MCF 10A (cell line): ENCODE results near the gene GOLIM4. TPM values are rescaled to one million over a fixed set of nuclear protein-coding genes. Genes with fewer than 3 reads are reported as not detected.

Source experiments
- BruUV-seq: library from RNA; stranded (reverse); fragments of 400-500 nt; replicated peaks from 2 replicates; lab custom pipeline; 2021; lab: Mats Ljungman, UMichigan
- CTCF ChIA-PET: fragments of 300-600 bp; sonication (Branson Sonifier 250); formaldehyde crosslinking; extraction: SDS; loops from one replicate; lab custom pipeline; 2021; ENCODE audit warnings: antibody characterized with exemption, inconsistent platforms; lab: Yijun Ruan, JAX
- POLR2A ChIA-PET: fragments of 300-600, 350-650 bp; sonication (Branson Sonifier 250); formaldehyde crosslinking; extraction: SDS; loops from one replicate; lab custom pipeline; 2020; ENCODE audit warnings: antibody characterized with exemption, inconsistent platforms; lab: Yijun Ruan, JAX
- DNase-seq: peaks from one replicate; pipeline ENCODE4 v3.0.0-alpha.2; 2018; ENCODE audit not compliant: unreplicated experiment
- H3K27ac Mint-ChIP-seq: one replicate; pipeline ENCODE4 v1.8.0; 2022; ENCODE audit warnings: mild to moderate bottlenecking, low read depth, mixed read lengths; ENCODE audit not compliant: unreplicated experiment
- H3K27me3 Mint-ChIP-seq: one replicate; pipeline ENCODE4 v1.8.0; 2022; ENCODE audit warnings: mixed read lengths; ENCODE audit not compliant: insufficient read depth, unreplicated experiment
- H3K36me3 Mint-ChIP-seq: one replicate; pipeline ENCODE4 v1.8.0; 2022; ENCODE audit warnings: mild to moderate bottlenecking, moderate library complexity, mixed read lengths; ENCODE audit not compliant: insufficient read depth, unreplicated experiment
- H3K4me1 Mint-ChIP-seq: one replicate; pipeline ENCODE4 v1.8.0; 2022; ENCODE audit warnings: mixed read lengths; ENCODE audit not compliant: insufficient read depth, unreplicated experiment
- H3K4me3 Mint-ChIP-seq: one replicate; pipeline ENCODE4 v1.8.0; 2022; ENCODE audit warnings: mild to moderate bottlenecking, moderate library complexity, mixed read lengths; ENCODE audit not compliant: unreplicated experiment
- H3K9me3 Mint-ChIP-seq: one replicate; pipeline ENCODE4 v1.8.0; 2022; ENCODE audit warnings: mixed read lengths; ENCODE audit not compliant: unreplicated experiment
- CTCF ChIP-seq: fragments of 200-600 bp; IDR thresholded peaks from one replicate; pipeline ENCODE4 v1.8.0; 2022; ENCODE audit warnings: antibody characterized with exemption, mild to moderate bottlenecking; ENCODE audit not compliant: unreplicated experiment
- intact Hi-C: fragments of 100-400 bp; cut with micrococcal nuclease; formaldehyde crosslinking; loops from 2 replicates; pipeline ENCODE4 v1.14.1; 2022
- total RNA-seq: library from RNA; stranded (reverse); gene quantifications from 2 replicates; pipeline ENCODE4 v1.2.3, GENCODE V29; 2022

GOLIM4 gene
- total RNA-seq, 1 experiment from 2014 or later = 25.8 TPM

DNA sequence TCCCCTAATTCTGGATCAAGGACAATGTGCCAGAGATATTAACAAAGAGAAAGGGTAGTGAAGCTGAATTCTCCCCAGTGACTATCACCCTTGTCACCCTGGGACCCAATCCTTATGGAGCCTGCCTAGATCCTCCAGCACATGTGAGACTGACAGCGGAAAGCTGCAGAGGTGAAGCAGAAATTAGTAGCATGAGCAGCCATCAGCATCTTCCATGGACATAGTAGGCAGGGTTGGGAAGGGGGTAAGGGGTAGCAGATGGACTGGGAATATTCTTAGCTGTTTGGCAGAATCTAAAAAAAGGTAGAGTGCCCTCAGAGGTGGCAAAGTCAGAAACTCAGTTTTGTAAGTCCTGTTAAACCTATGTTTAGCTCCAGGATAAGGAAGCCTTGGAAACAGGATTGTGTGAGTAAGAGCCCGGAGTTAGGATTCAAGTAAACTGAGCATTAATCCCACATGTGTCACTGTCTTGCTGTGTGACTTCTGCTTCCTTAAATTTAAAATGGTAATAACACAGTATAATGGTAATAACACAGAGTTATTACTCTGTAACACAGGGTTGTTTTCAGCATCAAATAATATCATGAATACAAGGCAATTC, 14.5 kb downstream of the GOLIM4 start:
- no peak for TF ChIP-seq CTCF
- Mint-ChIP-seq H3K4me1 (peaks cover 10% of the 10 kb centered on the region), H3K36me3 (peaks cover 5% of the 10 kb centered on the region), H3K9me3 (no peaks in the 10 kb centered on the region), H3K27me3 (no peaks in the 10 kb centered on the region), H3K4me3 (no peak overlapping the region), H3K27ac (no peak overlapping the region)
- intact Hi-C loops = no loop called here
- ChIA-PET CTCF (interaction anchor here (0.7 to 1.8 kb wide), 8 partner anchors 9 to 85 kb away, joined by 3 to 6 read pairs (median 4); no protein-coding TSS in a partner anchor), POLR2A (interaction anchor here (1.4 to 5.0 kb wide), 2 partner anchors 9 to 14 kb away, joined by 7 to 39 read pairs; partner anchors contain the start of gene GOLIM4)
- no peak for DNase-seq
- no TSS peak for BruUV-seq

GRCh38 chr3:168080499-168081170, 15.1 kb downstream of the GOLIM4 start:
- no peak for TF ChIP-seq CTCF
- no TSS peak for BruUV-seq
- no peak overlapping the region for H3K4me3 Mint-ChIP-seq
- H3K27me3 Mint-ChIP-seq = no peaks in the 10 kb centered on the region
- no peak overlapping the region for H3K27ac Mint-ChIP-seq
- ChIA-PET CTCF (interaction anchor here (0.6 to 1.8 kb wide), 10 partner anchors 10 to 294 kb away, joined by 3 to 6 read pairs (median 4); no protein-coding TSS in a partner anchor), POLR2A (interaction anchor here (1.4 to 5.0 kb wide), 2 partner anchors 8 to 14 kb away, joined by 7 to 39 read pairs; partner anchors contain the start of gene GOLIM4)
- no peak for DNase-seq
- H3K36me3 Mint-ChIP-seq = peaks cover 5% of the 10 kb centered on the region
- intact Hi-C loops = no loop called here
- peaks cover 10% of the 10 kb centered on the region for H3K4me1 Mint-ChIP-seq
- no peaks in the 10 kb centered on the region for H3K9me3 Mint-ChIP-seq

DNA sequence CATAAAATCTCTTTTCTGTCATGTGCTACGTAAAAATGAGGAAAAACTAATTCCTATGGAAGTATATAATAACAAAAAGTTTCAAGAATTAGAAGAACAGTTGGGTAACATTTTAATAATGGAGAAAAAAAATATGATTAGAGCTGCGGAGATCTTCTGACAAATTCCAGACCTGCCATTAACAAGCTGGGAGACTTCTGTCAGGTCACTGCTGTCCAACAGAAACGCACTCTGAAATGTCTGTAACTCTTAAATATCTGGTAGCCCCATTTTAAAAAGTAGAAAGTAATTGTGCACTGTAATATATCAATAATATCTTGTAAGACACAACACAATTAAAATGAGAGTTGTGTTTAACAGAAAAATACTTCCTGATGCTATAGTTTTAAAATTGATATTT, 15.7 kb downstream of the GOLIM4 start:
- peaks cover 10% of the 10 kb centered on the region for H3K4me1 Mint-ChIP-seq
- POLR2A ChIA-PET = interaction anchor here (1.4 to 5.0 kb wide), 2 partner anchors 8 to 15 kb away, joined by 7 to 39 read pairs; partner anchors contain the start of gene GOLIM4
- no peak for TF ChIP-seq CTCF
- no TSS peak for BruUV-seq
- H3K36me3 Mint-ChIP-seq = peaks cover 10% of the 10 kb centered on the region
- H3K27ac Mint-ChIP-seq = no peak overlapping the region
- no peaks in the 10 kb centered on the region for H3K9me3 Mint-ChIP-seq
- DNase-seq = no peak
- no peaks in the 10 kb centered on the region for H3K27me3 Mint-ChIP-seq
- CTCF ChIA-PET = interaction anchor here (0.6 to 1.8 kb wide), 4 partner anchors 9 to 293 kb away, joined by 3 to 6 read pairs (median 4); no protein-coding TSS in a partner anchor
- intact Hi-C loops = no loop called here
- no peak overlapping the region for H3K4me3 Mint-ChIP-seq

DNA sequence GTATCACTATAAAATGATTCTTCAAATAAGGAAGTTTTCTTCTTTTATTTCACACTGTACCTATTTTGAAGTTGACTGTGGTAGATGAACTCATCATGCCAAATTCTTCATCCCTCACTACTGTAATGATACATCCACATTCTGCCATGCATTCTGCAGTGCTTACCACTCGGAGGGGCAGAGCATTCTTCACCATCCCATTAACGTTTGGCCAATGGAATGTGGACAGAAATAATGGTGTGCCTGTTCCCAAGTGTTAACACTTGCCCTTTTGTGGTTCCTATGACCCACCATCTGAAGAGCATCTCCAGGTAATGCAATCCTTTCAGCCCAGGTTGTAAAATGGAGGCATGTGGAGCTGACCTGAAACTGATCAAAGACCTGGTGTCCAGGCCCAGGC, 18.6 kb downstream of the GOLIM4 start:
- no TSS peak for BruUV-seq
- peaks cover 10% of the 10 kb centered on the region for H3K36me3 Mint-ChIP-seq
- H3K27ac Mint-ChIP-seq = no peak overlapping the region
- intact Hi-C loops = no loop called here
- H3K27me3 Mint-ChIP-seq = no peaks in the 10 kb centered on the region
- TF ChIP-seq CTCF = no peak
- H3K9me3 Mint-ChIP-seq = no peaks in the 10 kb centered on the region
- no peak overlapping the region for H3K4me3 Mint-ChIP-seq
- H3K4me1 Mint-ChIP-seq = peaks cover 10% of the 10 kb centered on the region
- ChIA-PET CTCF (no interaction called here), POLR2A (interaction anchor here (2.0 to 5.0 kb wide), 2 partner anchors 13 to 18 kb away, joined by 6 to 39 read pairs; partner anchors contain the start of gene GOLIM4)
- no peak for DNase-seq
